Fibroblast of mammary gland (primary cell): Measurements from ENCODE around the gene CD19.

ENCODE experiments used
- DNase-seq: peaks from one replicate; pipeline ENCODE4 v3.0.0-alpha.2; 2010; ENCODE audit warnings: low read depth
- H3K4me3 ChIP-seq: 2 replicates; pipeline ENCODE4 v1.5.1; 2011; ENCODE audit warnings: low read depth, mild to moderate bottlenecking, low read length, moderate library complexity; ENCODE audit not compliant: control insufficient read depth
- CTCF ChIP-seq: conservative IDR thresholded peaks from 2 replicates; pipeline ENCODE4 v1.5.1; 2011; ENCODE audit warnings: low read depth, low read length, inconsistent platforms; ENCODE audit not compliant: control insufficient read depth, insufficient read depth

The CD19 gene

GRCh38 chr16:28915181-28915580 lies 16.6 kb upstream of the CD19 start:
- peak; percentile 67 for DNase-seq
- no peak overlapping the region for H3K4me3 ChIP-seq
- TF ChIP-seq CTCF = no peak

GRCh38 chr16:28917095-28917494 lies 14.7 kb upstream of the CD19 start:
- TF ChIP-seq CTCF = no peak
- DNase-seq = no peak
- no peak overlapping the region for H3K4me3 ChIP-seq

DNA sequence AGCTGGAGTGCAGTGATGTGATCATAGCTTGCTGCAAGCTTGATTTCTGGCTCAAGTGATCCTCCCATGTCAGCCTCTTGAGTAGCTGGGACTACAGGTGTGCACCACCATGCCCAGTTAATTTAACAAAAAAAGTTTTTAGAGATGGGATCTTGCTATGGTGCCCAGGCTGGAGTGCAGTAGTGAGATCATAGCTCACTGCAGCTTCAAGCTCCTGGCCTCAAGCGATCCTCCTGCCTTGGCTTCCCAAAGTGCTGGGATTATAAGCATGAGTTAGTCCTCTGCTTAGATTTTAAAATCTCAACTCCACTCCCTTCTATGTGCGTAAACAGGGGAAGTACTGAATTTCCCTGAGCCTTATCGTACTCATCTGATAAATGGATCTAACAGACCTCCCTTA lies 13.1 kb upstream of the CD19 start:
- no peak overlapping the region for H3K4me3 ChIP-seq
- DNase-seq = no peak
- TF ChIP-seq CTCF = no peak

DNA sequence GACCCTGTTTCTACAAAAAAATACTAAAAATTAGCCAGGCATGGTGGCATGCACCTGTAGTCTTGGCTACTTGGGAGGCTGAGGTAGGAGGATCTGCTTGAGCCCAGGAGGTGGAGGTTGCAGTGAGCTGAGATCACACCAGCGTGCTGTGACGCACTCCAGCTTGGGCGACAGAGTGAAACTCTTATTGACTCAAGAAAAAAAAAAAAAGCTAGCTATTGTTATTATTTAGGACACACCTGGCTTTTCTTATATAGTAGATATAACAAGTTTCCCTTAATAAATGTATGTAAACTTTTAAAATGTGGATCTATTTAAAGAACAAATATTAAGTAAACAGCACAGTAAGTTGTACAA lies 8.6 kb upstream of the CD19 start:
- no peak for DNase-seq
- no peak for TF ChIP-seq CTCF
- H3K4me3 ChIP-seq = no peak overlapping the region

DNA sequence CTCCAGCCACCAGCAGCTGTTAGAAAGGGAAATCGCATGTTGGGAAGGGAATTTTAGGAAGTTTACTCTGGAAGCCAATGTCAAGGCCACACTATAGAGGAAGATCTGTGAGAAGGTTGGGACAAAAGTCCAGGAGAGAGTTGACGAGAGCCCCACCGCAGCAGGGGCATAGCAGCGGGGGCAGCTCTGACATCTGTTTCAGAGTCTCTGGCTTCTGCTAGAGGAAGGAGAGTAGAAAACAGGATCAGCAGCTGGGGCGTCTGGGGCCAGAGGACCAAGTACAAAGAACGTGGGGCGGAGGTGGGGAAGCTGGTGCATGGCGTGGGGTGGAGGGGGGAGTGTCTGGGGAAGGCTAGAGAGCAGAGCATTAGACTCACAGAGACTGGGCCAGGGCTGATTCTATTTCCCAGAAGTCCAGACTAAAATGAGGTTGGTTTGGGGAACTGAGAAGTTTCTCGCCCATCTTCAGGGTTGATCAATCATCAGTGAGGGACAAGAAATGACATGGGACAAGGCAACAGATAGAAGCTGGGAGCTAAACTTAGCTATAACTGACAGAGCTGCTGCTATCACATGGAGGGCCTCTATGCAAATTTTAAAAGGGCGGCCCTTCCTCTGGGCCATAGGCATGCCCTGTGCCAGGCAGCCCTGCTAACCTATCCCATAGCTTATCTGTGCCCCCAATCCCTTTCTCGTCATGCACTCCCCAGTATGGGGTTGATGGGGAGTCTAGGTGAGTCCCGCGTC lies 7.9 kb upstream of the CD19 start:
- DNase-seq = no peak
- H3K4me3 ChIP-seq = no peak overlapping the region

GRCh38 chr16:28924399-28924761 lies 7.4 kb upstream of the CD19 start:
- no peak for DNase-seq
- peak overlapping the region; percentile 78 for H3K4me3 ChIP-seq
- no peak for TF ChIP-seq CTCF

More for the DNA sequence above, 7.9 kb upstream of the CD19 start:
- no peak for TF ChIP-seq CTCF

DNA sequence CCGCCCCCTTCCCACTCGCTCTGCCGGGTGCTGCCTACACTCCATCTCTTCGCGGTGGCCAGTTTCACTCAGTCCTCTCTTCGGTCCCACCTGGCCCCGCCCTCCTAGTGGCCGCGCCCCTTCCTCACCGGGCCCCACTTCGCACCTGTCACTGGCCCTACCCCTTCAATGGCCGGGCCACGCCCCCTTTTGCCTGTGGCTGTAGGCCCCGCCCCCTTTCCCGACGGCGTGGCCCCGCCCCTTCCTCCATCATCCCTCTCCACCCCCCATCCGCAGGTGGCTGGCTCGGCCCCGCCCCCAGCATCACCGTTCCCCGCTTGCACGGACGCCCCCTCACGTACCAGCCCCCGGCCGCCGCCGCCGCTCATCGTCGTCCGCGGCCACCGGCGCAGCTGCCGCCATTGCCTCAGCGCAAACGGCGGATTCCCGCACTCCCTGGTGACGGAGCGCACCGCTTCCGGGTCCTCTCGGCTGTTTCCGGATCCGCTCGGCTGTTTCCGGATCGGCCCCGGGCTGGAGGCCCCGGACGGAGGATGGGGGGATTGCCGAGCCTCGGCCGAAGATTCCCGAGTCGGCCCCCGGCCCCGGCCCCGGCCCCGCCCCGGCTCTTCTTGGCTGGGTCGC lies 6.9 kb upstream of the CD19 start, which contains the start of gene RABEP2:
Gene RABEP2, minus strand, starts transcription at position 477 of the 624 bp plus-strand sequence. Its CDS starts 75 bp downstream, at position 402.
- no peak for TF ChIP-seq CTCF
- peak; percentile 77 for DNase-seq
- H3K4me3 ChIP-seq = peak within 1 kb of the TSS; percentile 78
